GM23338 (cell line): ENCODE measurements around the gene COL25A1. TPM values are rescaled to one million over a fixed set of nuclear protein-coding genes. Genes with fewer than 3 reads are reported as not detected.
A peak's percentile ranks its signal among the peaks of the same experiment; 100 is the strongest.

ENCODE experiments used
- ATAC-seq: fragments of 200-7000 bp; cut with Tn5 transposase; 3 replicates; pipeline ENCODE4 v1.9.1; 2020
- DNase-seq: peaks from one replicate; pipeline ENCODE4 v3.0.0-alpha.2; 2015; ENCODE audit warnings: low spot score
- H2AFZ ChIP-seq: fragments of 200-600 bp; sonication (generic); 2 replicates; pipeline ENCODE4 v1.8.0; 2016; ENCODE audit warnings: antibody characterized with exemption, mild to moderate bottlenecking, moderate library complexity
- H3F3A ChIP-seq: fragments of 200-600 bp; sonication (generic); replicated peaks from 2 replicates; pipeline ENCODE4 v1.8.0; 2017; ENCODE audit warnings: antibody characterized with exemption, mixed run types, low read depth
- H3K27ac ChIP-seq: fragments of 200-600 bp; sonication (generic); 2 replicates; pipeline ENCODE4 v1.6.1; 2016; ENCODE audit warnings: low read depth
- H3K27me3 ChIP-seq: fragments of 200-600 bp; sonication (generic); 2 replicates; pipeline ENCODE4 v1.8.0; 2016; ENCODE audit warnings: mild to moderate bottlenecking, mixed run types, moderate library complexity; ENCODE audit not compliant: insufficient read depth
- H3K36me3 ChIP-seq: fragments of 200-600 bp; sonication (generic); 2 replicates; pipeline ENCODE4 v1.8.0; 2016; ENCODE audit warnings: mild to moderate bottlenecking; ENCODE audit not compliant: insufficient read depth
- H3K4me1 ChIP-seq: fragments of 200-600 bp; sonication (generic); 2 replicates; pipeline ENCODE4 v1.8.0; 2016; ENCODE audit warnings: mild to moderate bottlenecking, moderate library complexity; ENCODE audit not compliant: insufficient read depth
- H3K4me2 ChIP-seq: fragments of 200-600 bp; sonication (generic); 2 replicates; pipeline ENCODE4 v1.7.1; 2017; ENCODE audit warnings: mixed run types
- H3K4me3 ChIP-seq: fragments of 200-600 bp; sonication (generic); 2 replicates; pipeline ENCODE4 v1.6.1; 2016; ENCODE audit warnings: mixed run types
- H3K79me2 ChIP-seq: fragments of 200-600 bp; sonication (generic); replicated peaks from 2 replicates; pipeline ENCODE4 v1.8.0; 2017; ENCODE audit warnings: mild to moderate bottlenecking; ENCODE audit not compliant: insufficient read depth
- H3K9me2 ChIP-seq: fragments of 200-600 bp; sonication (generic); 2 replicates; pipeline ENCODE4 v1.8.0; 2017; ENCODE audit not compliant: insufficient read depth
- H4K20me1 ChIP-seq: fragments of 200-600 bp; sonication (generic); replicated peaks from 2 replicates; pipeline ENCODE4 v1.8.0; 2017; ENCODE audit warnings: mild to moderate bottlenecking; ENCODE audit not compliant: insufficient read depth
- H3K27ac Mint-ChIP-seq: 2 replicates; pipeline ENCODE4 v1.8.0; 2020; ENCODE audit warnings: inconsistent platforms, mild to moderate bottlenecking, moderate library complexity, mixed read lengths
- H3K27me3 Mint-ChIP-seq: 3 replicates; pipeline ENCODE4 v1.8.0; 2022; ENCODE audit warnings: low read depth, mild to moderate bottlenecking, moderate library complexity, mixed read lengths, inconsistent platforms; ENCODE audit not compliant: insufficient read depth, poor library complexity
- H3K36me3 Mint-ChIP-seq: 3 replicates; pipeline ENCODE4 v1.8.0; 2021; ENCODE audit warnings: low read depth, mild to moderate bottlenecking, inconsistent platforms, moderate library complexity, mixed read lengths
- H3K4me1 Mint-ChIP-seq: 3 replicates; pipeline ENCODE4 v1.8.0; 2020; ENCODE audit warnings: mild to moderate bottlenecking, inconsistent platforms, mixed read lengths
- H3K4me3 Mint-ChIP-seq: 3 replicates; pipeline ENCODE4 v1.8.0; 2021; ENCODE audit warnings: moderate library complexity, mild to moderate bottlenecking, inconsistent platforms, mixed read lengths
- H3K9me3 Mint-ChIP-seq: 3 replicates; pipeline ENCODE4 v1.8.0; 2020; ENCODE audit warnings: moderate library complexity, mild to moderate bottlenecking, inconsistent platforms, mixed read lengths
- CREB1 ChIP-seq: fragments of 250-450 bp; sonication (Bioruptor Pico); IDR thresholded peaks from 2 replicates; pipeline ENCODE4 v1.5.0; 2020; ENCODE audit warnings: low read depth, mild to moderate bottlenecking, moderate library complexity
- polyA plus RNA-seq: library from polyadenylated mRNA; unstranded; fragments of >200 nt; fragmentation: Nextera tagmentation; extraction: Ambion mirVana; gene quantifications from 2 replicates; pipeline ENCODE4 v1.2.1, GENCODE V29; 2016
- total RNA-seq: library from RNA; depleted of rRNA; stranded (reverse); fragments of >200 nt; shearing (Covaris generic); gene quantifications from 2 replicates; pipeline ENCODE4 v1.2.3, GENCODE V29; 2014
- TF ChIP-seq, protein P1 (sequence below): fragments of 250-450 bp; sonication (Bioruptor Pico); IDR thresholded peaks from 2 replicates; pipeline ENCODE4 v1.5.0; 2020; ENCODE audit warnings: mild to moderate bottlenecking, moderate library complexity
- TF ChIP-seq, protein P2 (sequence below), 2 experiments: fragments of 200-600 bp in 1 of 2; sonication (generic) in 1 of 2; conservative IDR thresholded peaks; 2 replicates each; pipeline versions ENCODE4 v1.5.1 to v1.6.1; 2016 to 2017; ENCODE audit warnings: antibody characterized with exemption in 2 of 2, low read depth in 2 of 2, mild to moderate bottlenecking in 2 of 2, moderate library complexity in 1 of 2

The COL25A1 gene
- total and polyA plus RNA-seq, 2 experiments from 2014 or later: 3.9 to 5.6 TPM

DNA sequence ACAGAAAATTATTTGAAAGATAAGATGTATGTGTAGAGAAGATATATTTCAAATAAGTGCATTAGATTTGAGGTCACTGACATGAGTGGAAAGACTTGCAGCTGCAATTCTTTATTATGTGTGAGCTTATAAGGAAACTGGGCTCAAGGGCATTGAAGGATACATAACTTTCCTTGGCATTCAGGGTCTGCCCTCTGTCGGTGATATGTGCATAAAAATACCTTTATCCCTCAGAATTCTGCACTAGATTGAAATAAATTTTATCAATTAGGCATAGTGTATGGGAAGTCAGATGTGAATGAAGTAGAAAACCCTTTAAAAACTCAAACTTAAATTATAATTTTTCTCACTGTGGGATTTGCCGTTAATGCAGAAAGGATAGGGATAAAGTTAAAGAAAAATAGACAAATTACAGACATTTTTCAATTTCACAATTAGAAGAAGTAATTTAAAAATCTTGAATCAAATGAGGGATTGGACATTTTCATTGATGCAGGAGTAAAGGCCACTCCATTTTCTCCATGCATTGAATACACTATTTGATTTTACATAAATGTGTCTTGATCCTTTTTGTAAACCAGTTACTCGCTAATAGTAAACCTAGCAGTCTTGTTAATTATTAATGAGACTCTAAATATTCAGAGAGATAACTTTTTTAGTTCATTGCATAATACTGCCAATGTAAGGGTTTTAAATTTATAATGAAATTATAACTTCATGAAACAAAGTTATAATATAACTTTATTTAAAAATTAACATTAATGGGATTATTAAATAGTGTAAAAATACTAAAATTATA lies 518.6 kb downstream of the COL25A1 start:
- Histone ChIP-seq H3K4me1 (no peaks in the 10 kb centered on the region), H3K4me3 (no peak overlapping the region), H3K36me3 (no peaks in the 10 kb centered on the region), H4K20me1 (no peaks in the 10 kb centered on the region), H3K27ac (no peak overlapping the region), H3K4me2 (no peak overlapping the region), H3K27me3 (no peaks in the 10 kb centered on the region), H2AFZ (no peak overlapping the region), H3F3A (no peaks in the 10 kb centered on the region), H3K79me2 (no peaks in the 10 kb centered on the region), H3K9me2 (no peaks in the 10 kb centered on the region)
- Mint-ChIP-seq H3K4me3 (no peak overlapping the region), H3K27me3 (peaks cover 4% of the 10 kb centered on the region), H3K36me3 (no peaks in the 10 kb centered on the region), H3K4me1 (peaks cover 9% of the 10 kb centered on the region; the same call in 1 of the 3 replicates), H3K27ac (no peak overlapping the region), H3K9me3 (no peaks in the 10 kb centered on the region)
- DNase-seq (no peak), ATAC-seq (no peak)
- TF ChIP-seq, protein P1, sequence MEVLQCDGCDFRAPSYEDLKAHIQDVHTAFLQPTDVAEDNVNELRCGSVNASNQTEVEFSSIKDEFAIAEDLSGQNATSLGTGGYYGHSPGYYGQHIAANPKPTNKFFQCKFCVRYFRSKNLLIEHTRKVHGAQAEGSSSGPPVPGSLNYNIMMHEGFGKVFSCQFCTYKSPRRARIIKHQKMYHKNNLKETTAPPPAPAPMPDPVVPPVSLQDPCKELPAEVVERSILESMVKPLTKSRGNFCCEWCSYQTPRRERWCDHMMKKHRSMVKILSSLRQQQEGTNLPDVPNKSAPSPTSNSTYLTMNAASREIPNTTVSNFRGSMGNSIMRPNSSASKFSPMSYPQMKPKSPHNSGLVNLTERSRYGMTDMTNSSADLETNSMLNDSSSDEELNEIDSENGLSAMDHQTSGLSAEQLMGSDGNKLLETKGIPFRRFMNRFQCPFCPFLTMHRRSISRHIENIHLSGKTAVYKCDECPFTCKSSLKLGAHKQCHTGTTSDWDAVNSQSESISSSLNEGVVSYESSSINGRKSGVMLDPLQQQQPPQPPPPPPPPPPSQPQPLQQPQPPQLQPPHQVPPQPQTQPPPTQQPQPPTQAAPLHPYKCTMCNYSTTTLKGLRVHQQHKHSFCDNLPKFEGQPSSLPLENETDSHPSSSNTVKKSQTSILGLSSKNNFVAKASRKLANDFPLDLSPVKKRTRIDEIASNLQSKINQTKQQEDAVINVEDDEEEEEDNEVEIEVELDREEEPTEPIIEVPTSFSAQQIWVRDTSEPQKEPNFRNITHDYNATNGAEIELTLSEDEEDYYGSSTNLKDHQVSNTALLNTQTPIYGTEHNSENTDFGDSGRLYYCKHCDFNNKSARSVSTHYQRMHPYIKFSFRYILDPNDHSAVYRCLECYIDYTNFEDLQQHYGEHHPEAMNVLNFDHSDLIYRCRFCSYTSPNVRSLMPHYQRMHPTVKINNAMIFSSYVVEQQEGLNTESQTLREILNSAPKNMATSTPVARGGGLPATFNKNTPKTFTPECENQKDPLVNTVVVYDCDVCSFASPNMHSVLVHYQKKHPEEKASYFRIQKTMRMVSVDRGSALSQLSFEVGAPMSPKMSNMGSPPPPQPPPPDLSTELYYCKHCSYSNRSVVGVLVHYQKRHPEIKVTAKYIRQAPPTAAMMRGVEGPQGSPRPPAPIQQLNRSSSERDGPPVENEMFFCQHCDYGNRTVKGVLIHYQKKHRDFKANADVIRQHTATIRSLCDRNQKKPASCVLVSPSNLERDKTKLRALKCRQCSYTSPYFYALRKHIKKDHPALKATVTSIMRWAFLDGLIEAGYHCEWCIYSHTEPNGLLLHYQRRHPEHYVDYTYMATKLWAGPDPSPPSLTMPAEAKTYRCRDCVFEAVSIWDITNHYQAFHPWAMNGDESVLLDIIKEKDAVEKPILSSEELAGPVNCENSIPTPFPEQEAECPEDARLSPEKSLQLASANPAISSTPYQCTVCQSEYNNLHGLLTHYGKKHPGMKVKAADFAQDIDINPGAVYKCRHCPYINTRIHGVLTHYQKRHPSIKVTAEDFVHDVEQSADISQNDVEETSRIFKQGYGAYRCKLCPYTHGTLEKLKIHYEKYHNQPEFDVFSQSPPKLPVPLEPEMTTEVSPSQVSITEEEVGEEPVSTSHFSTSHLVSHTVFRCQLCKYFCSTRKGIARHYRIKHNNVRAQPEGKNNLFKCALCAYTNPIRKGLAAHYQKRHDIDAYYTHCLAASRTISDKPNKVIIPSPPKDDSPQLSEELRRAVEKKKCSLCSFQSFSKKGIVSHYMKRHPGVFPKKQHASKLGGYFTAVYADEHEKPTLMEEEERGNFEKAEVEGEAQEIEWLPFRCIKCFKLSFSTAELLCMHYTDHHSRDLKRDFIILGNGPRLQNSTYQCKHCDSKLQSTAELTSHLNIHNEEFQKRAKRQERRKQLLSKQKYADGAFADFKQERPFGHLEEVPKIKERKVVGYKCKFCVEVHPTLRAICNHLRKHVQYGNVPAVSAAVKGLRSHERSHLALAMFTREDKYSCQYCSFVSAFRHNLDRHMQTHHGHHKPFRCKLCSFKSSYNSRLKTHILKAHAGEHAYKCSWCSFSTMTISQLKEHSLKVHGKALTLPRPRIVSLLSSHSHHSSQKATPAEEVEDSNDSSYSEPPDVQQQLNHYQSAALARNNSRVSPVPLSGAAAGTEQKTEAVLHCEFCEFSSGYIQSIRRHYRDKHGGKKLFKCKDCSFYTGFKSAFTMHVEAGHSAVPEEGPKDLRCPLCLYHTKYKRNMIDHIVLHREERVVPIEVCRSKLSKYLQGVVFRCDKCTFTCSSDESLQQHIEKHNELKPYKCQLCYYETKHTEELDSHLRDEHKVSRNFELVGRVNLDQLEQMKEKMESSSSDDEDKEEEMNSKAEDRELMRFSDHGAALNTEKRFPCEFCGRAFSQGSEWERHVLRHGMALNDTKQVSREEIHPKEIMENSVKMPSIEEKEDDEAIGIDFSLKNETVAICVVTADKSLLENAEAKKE: no peak
- no peak for TF ChIP-seq CREB1 (CRISPR knock-in tag)
- TF ChIP-seq, protein P2, sequence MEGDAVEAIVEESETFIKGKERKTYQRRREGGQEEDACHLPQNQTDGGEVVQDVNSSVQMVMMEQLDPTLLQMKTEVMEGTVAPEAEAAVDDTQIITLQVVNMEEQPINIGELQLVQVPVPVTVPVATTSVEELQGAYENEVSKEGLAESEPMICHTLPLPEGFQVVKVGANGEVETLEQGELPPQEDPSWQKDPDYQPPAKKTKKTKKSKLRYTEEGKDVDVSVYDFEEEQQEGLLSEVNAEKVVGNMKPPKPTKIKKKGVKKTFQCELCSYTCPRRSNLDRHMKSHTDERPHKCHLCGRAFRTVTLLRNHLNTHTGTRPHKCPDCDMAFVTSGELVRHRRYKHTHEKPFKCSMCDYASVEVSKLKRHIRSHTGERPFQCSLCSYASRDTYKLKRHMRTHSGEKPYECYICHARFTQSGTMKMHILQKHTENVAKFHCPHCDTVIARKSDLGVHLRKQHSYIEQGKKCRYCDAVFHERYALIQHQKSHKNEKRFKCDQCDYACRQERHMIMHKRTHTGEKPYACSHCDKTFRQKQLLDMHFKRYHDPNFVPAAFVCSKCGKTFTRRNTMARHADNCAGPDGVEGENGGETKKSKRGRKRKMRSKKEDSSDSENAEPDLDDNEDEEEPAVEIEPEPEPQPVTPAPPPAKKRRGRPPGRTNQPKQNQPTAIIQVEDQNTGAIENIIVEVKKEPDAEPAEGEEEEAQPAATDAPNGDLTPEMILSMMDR (conservative IDR thresholded peaks at IDR 0.05; ENCODE audit: low read depth in 2 of 2): peak; percentile 19 to 32; a peak in 3 of 4 replicates
